T-cell (primary cell): ENCODE data around the gene GLIS1. TPM values are rescaled to one million over a fixed set of nuclear protein-coding genes. Genes with fewer than 3 reads are reported as not detected.

Experiments used
- ATAC-seq, 4 experiments: fragments of 200-7000 bp in 3 of 4; fragments of 150-1000 bp in 1 of 4; cut with Tn5 transposase; replicated peaks in 1 of 4; 1 replicate in 3 of 4; 2 replicates in 1 of 4; pipeline ENCODE4 v1.10.0; 2021; ENCODE audit warnings: moderate library complexity in 3 of 4, mild to moderate bottlenecking in 2 of 4, moderate number of reproducible peaks in 1 of 4
- CTCF ChIA-PET, 2 donors: fragments of 300-600 bp; sonication (Branson Sonifier 250); formaldehyde crosslinking; loops; one replicate each; lab custom pipeline; 2022; ENCODE audit warnings: antibody characterized with exemption in 2 of 2; lab: Charles Lee
- POLR2A ChIA-PET, 2 donors: fragments of 300-600 bp; sonication (Branson Sonifier 250); formaldehyde crosslinking; loops; one replicate each; lab custom pipeline; 2022; ENCODE audit warnings: antibody characterized with exemption in 2 of 2; lab: Charles Lee
- DNase-seq, 35 experiments: peaks; one replicate each; pipeline versions ENCODE4 v3.0.0 to v3.0.0-alpha.2; 2013 to 2023
- H3K27ac ChIP-seq: one replicate; pipeline ENCODE4 v1.5.1; 2013; ENCODE audit warnings: low read length
- H3K27me3 ChIP-seq, 2 experiments: replicated peaks in 1 of 2; 1 replicate in 1 of 2; 2 replicates in 1 of 2; pipeline versions ENCODE4 v1.6.1 to v1.7.0; 2013; ENCODE audit warnings: low read length in 1 of 2, mixed read lengths in 1 of 2; ENCODE audit not compliant: control insufficient read depth in 2 of 2, insufficient read depth in 2 of 2; ENCODE audit errors: extremely low read depth in 1 of 2
- H3K36me3 ChIP-seq, 2 donors: 1 replicate in 1 of 2; 2 replicates in 1 of 2; pipeline versions ENCODE4 v1.6.1 to v1.7.0; 2013; ENCODE audit warnings: low read length in 1 of 2; ENCODE audit not compliant: control insufficient read depth in 2 of 2, insufficient read depth in 1 of 2; ENCODE audit errors: extremely low read depth in 1 of 2
- H3K4me1 ChIP-seq, 2 experiments: 1 replicate in 1 of 2; 2 replicates in 1 of 2; pipeline versions ENCODE4 v1.6.1 to v1.7.0; 2013; ENCODE audit warnings: low read length in 2 of 2, mixed read lengths in 1 of 2; ENCODE audit not compliant: insufficient read depth in 2 of 2, control insufficient read depth in 1 of 2; ENCODE audit errors: extremely low read depth in 1 of 2
- H3K4me3 ChIP-seq, 2 donors: 1 replicate in 1 of 2; 2 replicates in 1 of 2; pipeline versions ENCODE4 v1.5.1 to v1.7.0; 2013; ENCODE audit warnings: mild to moderate bottlenecking in 2 of 2, low read length in 1 of 2, moderate library complexity in 1 of 2; ENCODE audit not compliant: control insufficient read depth in 1 of 2; ENCODE audit errors: extremely low read depth in 1 of 2
- H3K9me3 ChIP-seq: 2 replicates; pipeline ENCODE4 v1.7.0; 2013
- H3K27ac Mint-ChIP-seq, 2 donors: one replicate each; pipeline ENCODE4 v1.8.0; 2020 to 2021; ENCODE audit warnings: mild to moderate bottlenecking in 2 of 2, mixed read lengths in 2 of 2
- H3K27me3 Mint-ChIP-seq, 2 donors: one replicate each; pipeline ENCODE4 v1.8.0; 2021 to 2022; ENCODE audit warnings: mixed read lengths in 2 of 2
- H3K36me3 Mint-ChIP-seq: one replicate; pipeline ENCODE4 v1.8.0; 2021; ENCODE audit warnings: mixed read lengths
- H3K4me1 Mint-ChIP-seq, 3 donors: one replicate each; pipeline ENCODE4 v1.8.0; 2020 to 2022; ENCODE audit warnings: mixed read lengths in 3 of 3, mild to moderate bottlenecking in 1 of 3
- H3K4me3 Mint-ChIP-seq, 3 donors: one replicate each; pipeline ENCODE4 v1.8.0; 2020 to 2022; ENCODE audit warnings: mild to moderate bottlenecking in 3 of 3, mixed read lengths in 3 of 3, moderate library complexity in 3 of 3
- H3K9me3 Mint-ChIP-seq, 3 donors: one replicate each; pipeline ENCODE4 v1.8.0; 2020 to 2022; ENCODE audit warnings: mixed read lengths in 3 of 3
- WGBS: methylation state at CpG from one replicate; pipeline ENCODE4 v1.1.5; 2013; ENCODE audit warnings: missing lambda C conversion rate; ENCODE audit not compliant: insufficient coverage; 5-methylcytosine and 5-hydroxymethylcytosine counted together
- total RNA-seq, 35 experiments: library from RNA in 6 of 35; stranded (reverse) in 6 of 35; fragments of 120-200 nt in 1 of 35; gene quantifications; one replicate each; pipeline versions ENCODE4 v1.2.1 to v1.2.4 and lab custom pipeline; 2013 to 2026

The GLIS1 gene
- total RNA-seq, 5 donors from 2014 or later (not counting 1 experiment from before 2014, with no cell fraction given), result not detected

GRCh38 chr1:53490351-53490750 is 248.6 kb downstream of the GLIS1 start:
- Histone ChIP-seq H3K4me1 (peaks cover 0 to 5% of the 10 kb centered on the region in 2 experiments), H3K4me3 (no peak overlapping the region), H3K27me3 (peaks cover 0 to 29% of the 10 kb centered on the region in 2 experiments), H3K27ac (no peak overlapping the region), H3K9me3 (no peaks in the 10 kb centered on the region), H3K36me3 (no peaks in the 10 kb centered on the region)
- WGBS, result no CpG with 5 or more reads among the region's 3 CpGs
- Mint-ChIP-seq H3K36me3 (no peaks in the 10 kb centered on the region), H3K4me1 (peaks cover 0 to 2% (median 2%) of the 10 kb centered on the region in 3 donors), H3K27ac (no peak overlapping the region), H3K4me3 (no peak overlapping the region), H3K9me3 (no peaks in the 10 kb centered on the region), H3K27me3 (peaks cover 19 to 29% of the 10 kb centered on the region in 2 donors)
- DNase-seq (no peak), ATAC-seq (no peak)
- ChIA-PET CTCF (interaction anchor here in 1 of 2 donors (0.7 kb wide), 1 partner anchor 85 kb away, joined by 3 read pairs; no protein-coding TSS in a partner anchor), POLR2A (no interaction called here)

DNA sequence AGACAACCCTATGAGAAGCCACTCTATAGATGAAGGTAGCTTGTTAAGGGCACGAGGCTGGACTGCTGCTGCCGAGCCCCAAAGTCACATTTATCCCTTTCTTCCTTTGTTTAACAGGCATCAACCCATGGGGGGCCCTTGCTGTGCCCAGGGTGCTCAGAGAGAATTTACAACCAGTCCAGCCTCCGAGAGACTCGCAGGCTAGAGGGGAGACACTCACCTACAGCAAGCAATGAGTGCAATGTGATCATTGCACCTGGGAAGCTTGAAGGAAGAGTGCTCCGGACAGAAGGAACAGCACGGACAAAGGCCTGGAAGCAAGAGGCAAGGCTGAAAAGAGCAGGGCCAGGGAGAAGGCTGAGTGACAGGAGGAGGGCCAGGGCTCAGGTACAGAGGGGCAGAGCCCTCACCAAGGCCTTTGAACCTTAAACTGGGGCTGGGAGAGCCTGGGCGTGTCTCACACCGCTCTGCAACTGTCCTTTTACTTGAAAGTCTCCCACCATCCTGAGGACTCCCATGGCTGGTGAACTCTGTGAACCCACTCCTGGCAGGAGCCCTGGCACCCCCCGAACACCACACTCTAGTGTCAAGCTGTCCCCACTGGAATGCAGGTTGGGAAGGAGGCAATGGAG is 252.5 kb downstream of the GLIS1 start:
- Histone ChIP-seq H3K36me3 (no peaks in the 10 kb centered on the region), H3K27ac (no peak overlapping the region), H3K9me3 (no peaks in the 10 kb centered on the region), H3K4me1 (peaks cover 0 to 8% of the 10 kb centered on the region in 2 experiments), H3K27me3 (peaks cover 0 to 55% of the 10 kb centered on the region in 2 experiments), H3K4me3 (no peak overlapping the region)
- Mint-ChIP-seq H3K4me1 (peaks cover 0 to 10% (median 5%) of the 10 kb centered on the region in 3 donors), H3K9me3 (no peaks in the 10 kb centered on the region), H3K27ac (no peak overlapping the region), H3K27me3 (peaks cover 33 to 54% of the 10 kb centered on the region in 2 donors), H3K4me3 (no peak overlapping the region), H3K36me3 (no peaks in the 10 kb centered on the region)
- no peak for ATAC-seq
- 81% methylated on average over 4 of the region's 9 CpGs for WGBS
- DNase-seq, result no peak
- ChIA-PET CTCF (no interaction called here), POLR2A (interaction anchor here in 1 of 2 donors (0.6 to 0.8 kb wide), 2 partner anchors 34 to 779 kb away, joined by 3 to 4 read pairs; no protein-coding TSS in a partner anchor)

DNA sequence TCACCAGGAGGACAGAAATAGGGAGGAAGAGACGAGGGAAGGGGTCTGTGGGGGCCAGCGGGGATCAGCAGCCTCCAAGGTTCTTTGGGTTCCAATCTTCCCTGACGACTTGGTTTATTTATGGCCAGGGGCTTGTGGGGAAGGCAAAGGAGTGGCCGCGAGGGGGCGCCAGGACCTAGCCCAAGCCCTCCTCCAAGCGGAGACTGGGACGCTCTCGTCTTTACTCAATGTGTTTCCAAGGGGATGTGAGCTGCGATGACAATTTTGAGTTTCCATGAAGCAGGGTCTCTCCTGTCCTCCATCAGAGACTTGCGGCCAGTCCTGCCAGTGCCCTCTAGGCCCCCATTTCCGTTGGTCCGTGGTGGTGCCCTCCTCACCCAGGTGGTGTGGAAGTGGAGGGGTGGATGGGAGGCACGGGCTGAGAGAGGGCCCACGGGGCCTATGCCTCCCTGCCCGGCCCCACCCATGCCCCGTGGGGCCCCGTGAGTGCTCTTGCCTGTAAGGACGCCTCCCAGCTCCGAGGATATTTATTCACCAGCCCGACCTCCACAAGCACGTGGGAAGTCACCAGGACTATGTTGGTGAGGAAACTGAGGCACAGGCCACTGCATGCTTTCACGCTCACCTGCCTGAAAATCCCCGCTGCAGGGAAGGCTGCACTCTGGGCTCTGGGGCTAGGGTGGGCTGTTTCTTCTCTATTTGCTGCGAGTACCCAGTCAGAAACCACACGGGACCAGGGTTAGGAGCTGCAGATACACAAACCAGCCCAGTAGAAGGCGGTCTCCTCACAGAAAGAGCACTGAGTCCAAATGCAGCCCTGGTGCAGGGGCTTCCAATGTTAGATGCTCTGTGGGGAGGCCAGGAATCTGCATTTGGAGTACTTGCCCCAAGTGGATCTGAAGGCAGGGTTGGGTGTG is 253.2 kb downstream of the GLIS1 start:
- ChIA-PET CTCF (interaction anchor here in 1 of 2 donors (0.7 kb wide), 1 partner anchor 187 kb away, joined by 3 read pairs; no protein-coding TSS in a partner anchor), POLR2A (interaction anchor here in 1 of 2 donors (0.6 to 0.8 kb wide), 2 partner anchors 34 to 779 kb away, joined by 3 to 4 read pairs; no protein-coding TSS in a partner anchor)
- H3K36me3 ChIP-seq, result no peaks in the 10 kb centered on the region
- peak; percentile 38 to 62 (median 55) for ATAC-seq
- Mint-ChIP-seq H3K4me1 (peaks cover 0 to 10% (median 5%) of the 10 kb centered on the region in 3 donors), H3K4me3 (no peak overlapping the region), H3K27ac (no peak overlapping the region), H3K27me3 (peaks cover 30 to 52% of the 10 kb centered on the region in 2 donors), H3K36me3 (no peaks in the 10 kb centered on the region), H3K9me3 (no peaks in the 10 kb centered on the region)
- no peak overlapping the region for H3K4me3 ChIP-seq
- peak in 31 of 35 experiments; percentile 14 to 79 (median 52) for DNase-seq
- H3K27ac ChIP-seq, result no peak overlapping the region
- H3K9me3 ChIP-seq, result no peaks in the 10 kb centered on the region
- peaks cover 0 to 60% of the 10 kb centered on the region in 2 experiments for H3K27me3 ChIP-seq
- 47% methylated on average over 14 of the region's 27 CpGs for WGBS
- peaks cover 0 to 8% of the 10 kb centered on the region in 2 experiments for H3K4me1 ChIP-seq

DNA sequence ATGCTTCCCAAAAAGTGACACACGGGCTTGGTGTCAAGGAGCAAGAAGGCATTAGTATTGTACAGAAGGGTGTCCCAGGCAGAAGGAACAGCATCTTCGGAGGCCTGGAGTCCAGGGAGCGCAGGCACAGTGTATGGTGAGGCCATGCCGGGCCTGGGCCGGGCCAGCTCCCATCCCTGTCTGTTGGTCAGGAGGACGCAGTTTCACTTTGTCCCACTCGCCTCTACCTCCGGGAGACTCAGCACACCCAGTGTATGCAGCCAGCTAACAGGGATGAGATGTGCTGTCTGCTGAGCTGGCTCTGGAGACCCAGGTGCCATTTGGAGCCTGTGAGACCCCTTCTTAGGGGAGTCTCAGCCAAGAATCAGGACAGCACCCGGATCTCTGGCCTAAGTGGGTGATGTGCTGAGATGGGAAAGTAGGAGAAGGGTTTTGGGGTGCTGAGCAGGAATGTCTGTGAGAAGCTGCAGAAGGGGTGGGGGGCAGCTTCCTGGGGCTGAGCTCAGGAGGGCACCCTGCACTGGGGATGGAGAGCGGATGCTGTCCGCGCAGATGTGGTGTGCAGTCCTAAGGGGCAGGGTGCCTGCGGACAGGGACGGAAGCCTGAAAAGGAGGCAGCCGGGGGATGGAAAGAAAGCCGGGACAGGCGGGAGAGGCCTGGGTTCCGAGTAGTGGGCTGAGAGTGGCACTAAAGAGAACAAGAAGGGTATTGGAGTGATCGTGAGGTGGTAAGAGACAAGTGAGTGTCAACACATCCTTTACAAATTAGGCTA is 254.1 kb downstream of the GLIS1 start:
- peaks cover 0 to 10% (median 5%) of the 10 kb centered on the region in 3 donors for H3K4me1 Mint-ChIP-seq
- Histone ChIP-seq H3K9me3 (no peaks in the 10 kb centered on the region), H3K4me3 (no peak overlapping the region), H3K36me3 (no peaks in the 10 kb centered on the region), H3K27me3 (peaks cover 0 to 54% of the 10 kb centered on the region in 2 experiments), H3K4me1 (peaks cover 0 to 8% of the 10 kb centered on the region in 2 experiments), H3K27ac (no peak overlapping the region)
- H3K27ac Mint-ChIP-seq, result no peak overlapping the region
- peaks cover 26 to 48% of the 10 kb centered on the region in 2 donors for H3K27me3 Mint-ChIP-seq
- DNase-seq, result no peak
- ChIA-PET CTCF (interaction anchor here in 1 of 2 donors (0.7 kb wide), 1 partner anchor 188 kb away, joined by 3 read pairs; no protein-coding TSS in a partner anchor), POLR2A (no interaction called here)
- no peaks in the 10 kb centered on the region for H3K36me3 Mint-ChIP-seq
- H3K9me3 Mint-ChIP-seq, result no peaks in the 10 kb centered on the region
- WGBS, result 91% methylated on average over 17 of the region's 19 CpGs
- no peak for ATAC-seq
- no peak overlapping the region for H3K4me3 Mint-ChIP-seq

DNA sequence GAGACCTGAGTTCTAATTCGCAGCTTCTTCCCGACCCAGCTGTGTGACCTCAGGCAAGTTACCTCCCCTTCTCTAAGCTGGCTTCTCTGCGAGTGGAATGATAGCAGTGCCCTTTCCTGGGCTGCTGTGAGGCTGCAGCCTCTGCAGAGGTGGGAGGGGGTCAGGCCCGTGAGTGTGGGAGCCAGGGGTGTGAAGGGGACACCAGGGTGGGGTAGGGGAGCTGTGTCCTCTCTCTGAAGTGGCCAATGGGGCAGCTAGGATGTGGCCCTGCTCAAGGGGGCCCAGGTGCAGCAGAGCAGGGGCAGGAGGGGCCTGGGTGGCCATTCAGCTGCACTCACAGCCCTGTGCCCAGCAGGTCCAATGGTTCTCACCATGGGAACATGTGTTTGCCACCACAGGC is 255.3 kb downstream of the GLIS1 start:
- Mint-ChIP-seq H3K36me3 (no peaks in the 10 kb centered on the region), H3K9me3 (no peaks in the 10 kb centered on the region), H3K4me3 (no peak overlapping the region), H3K27ac (no peak overlapping the region), H3K4me1 (peaks cover 0 to 10% (median 5%) of the 10 kb centered on the region in 3 donors), H3K27me3 (peaks cover 26 to 43% of the 10 kb centered on the region in 2 donors)
- H3K36me3 ChIP-seq, result no peaks in the 10 kb centered on the region
- H3K4me1 ChIP-seq, result peaks cover 0 to 8% of the 10 kb centered on the region in 2 experiments
- DNase-seq (no peak), ATAC-seq (no peak)
- H3K4me3 ChIP-seq, result no peak overlapping the region
- H3K9me3 ChIP-seq, result no peaks in the 10 kb centered on the region
- no CpG with 5 or more reads among the region's 4 CpGs for WGBS
- POLR2A ChIA-PET, result no interaction called here
- CTCF ChIA-PET, result no interaction called here
- no peak overlapping the region for H3K27ac ChIP-seq
- H3K27me3 ChIP-seq, result peaks cover 0 to 54% of the 10 kb centered on the region in 2 experiments
